Measurements from ENCODE around the gene FAM47E.
"Not testable (repeated sequence)": the region's sequence is repeated elsewhere in the genome, so short reads cannot be mapped to it uniquely, and the experiment has no call there.

The FAM47E gene

GRCh38 chr4:76232681-76233080, 18.8 kb upstream of the FAM47E start:
- DNase-seq, result no peak

- no peak for DNase-seq
Observed at GRCh38 chr4:76233083-76233482, 18.4 kb upstream of the FAM47E start.

- DNase-seq, result no peak
Observed at GRCh38 chr4:76233529-76233928, 18.0 kb upstream of the FAM47E start.

GRCh38 chr4:76233967-76234678, 17.4 kb upstream of the FAM47E start:
- no peak for DNase-seq

GRCh38 chr4:76234679-76235044, 16.9 kb upstream of the FAM47E start:
- no peak for DNase-seq

- DNase-seq, result no peak
Observed at GRCh38 chr4:76235407-76235806, 16.1 kb upstream of the FAM47E start.

- no peak for DNase-seq
Observed at GRCh38 chr4:76235915-76236314, 15.6 kb upstream of the FAM47E start.

- no peak for DNase-seq
Observed at GRCh38 chr4:76238236-76238635, 13.3 kb upstream of the FAM47E start.

GRCh38 chr4:76238701-76239100, 12.8 kb upstream of the FAM47E start:
- DNase-seq, result no peak

GRCh38 chr4:76240236-76240635, 11.3 kb upstream of the FAM47E start:
- DNase-seq, result no peak

- not testable (repeated sequence) for DNase-seq
Observed at GRCh38 chr4:76243877-76244276, 7.6 kb upstream of the FAM47E start.

- DNase-seq, result no peak
Observed at GRCh38 chr4:76246025-76246424, 5.5 kb upstream of the FAM47E start.

GRCh38 chr4:76246852-76247251, 4.7 kb upstream of the FAM47E start:
- DNase-seq, result no peak

GRCh38 chr4:76250962-76251361, 559 bp upstream of the FAM47E start:
- DNase-seq, result no peak

GRCh38 chr4:76252271-76252653, 741 bp downstream of the FAM47E start:
- no peak for DNase-seq

GRCh38 chr4:76253511-76253910, 2.0 kb downstream of the FAM47E start:
- no peak for DNase-seq

GRCh38 chr4:76256032-76256431, 4.5 kb downstream of the FAM47E start:
- no peak for DNase-seq

- DNase-seq, result no peak
Observed at GRCh38 chr4:76256968-76257367, 5.4 kb downstream of the FAM47E start.

GRCh38 chr4:76257824-76258223, 6.3 kb downstream of the FAM47E start:
- DNase-seq, result no peak

- DNase-seq, result no peak
Observed at GRCh38 chr4:76260571-76260970, 9.1 kb downstream of the FAM47E start.

GRCh38 chr4:76265631-76266218, 14.2 kb downstream of the FAM47E start:
- no peak for DNase-seq

- no peak for DNase-seq
Observed at GRCh38 chr4:76266627-76267026, 15.1 kb downstream of the FAM47E start.

- no peak for DNase-seq
Observed at GRCh38 chr4:76267811-76268210, 16.3 kb downstream of the FAM47E start.

GRCh38 chr4:76270244-76271175, 19.0 kb downstream of the FAM47E start:
- no peak for DNase-seq
